Measurements from ENCODE around the gene WNT11.
"Not testable (repeated sequence)": the region's sequence is repeated elsewhere in the genome, so short reads cannot be mapped to it uniquely, and the experiment has no call there.

WNT11 gene

GRCh38 chr11:76200006-76200940 lies 6.0 kb downstream of the WNT11 start:
- DNase-seq = no peak

GRCh38 chr11:76198691-76199090 lies 7.6 kb downstream of the WNT11 start:
- DNase-seq = not testable (repeated sequence)

GRCh38 chr11:76197941-76198640 lies 8.2 kb downstream of the WNT11 start:
- no peak for DNase-seq

GRCh38 chr11:76197332-76197731 lies 9.0 kb downstream of the WNT11 start:
- DNase-seq = no peak

GRCh38 chr11:76196849-76197248 lies 9.5 kb downstream of the WNT11 start:
- DNase-seq = no peak

GRCh38 chr11:76194872-76195668 lies 11.2 kb downstream of the WNT11 start:
- DNase-seq = no peak

GRCh38 chr11:76193219-76193618 lies 13.1 kb downstream of the WNT11 start:
- DNase-seq = no peak

- no peak for DNase-seq
Measured at GRCh38 chr11:76190376-76190775, 15.9 kb downstream of the WNT11 start.

- no peak for DNase-seq
Measured at GRCh38 chr11:76189682-76190081, 16.6 kb downstream of the WNT11 start.

- no peak for DNase-seq
Measured at GRCh38 chr11:76188873-76189272, 17.4 kb downstream of the WNT11 start.

GRCh38 chr11:76186776-76187279 lies 19.5 kb downstream of the WNT11 start:
- DNase-seq = no peak

- DNase-seq = no peak
Measured at GRCh38 chr11:76185931-76186401, 20.3 kb downstream of the WNT11 start.

- no peak for DNase-seq
Measured at GRCh38 chr11:76185511-76185910, 20.8 kb downstream of the WNT11 start.

- DNase-seq = no peak
Measured at GRCh38 chr11:76184551-76184993, 21.7 kb downstream of the WNT11 start.

- no peak for DNase-seq
Measured at GRCh38 chr11:76181371-76181770, 24.9 kb downstream of the WNT11 start.

- no peak for DNase-seq
Measured at GRCh38 chr11:76179147-76179546, 27.2 kb downstream of the WNT11 start.

GRCh38 chr11:76177250-76177686 lies 29.0 kb downstream of the WNT11 start:
- DNase-seq = no peak

- no peak for DNase-seq
Measured at GRCh38 chr11:76176463-76176862, 29.8 kb downstream of the WNT11 start.

- DNase-seq = no peak
Measured at GRCh38 chr11:76175783-76176182, 30.5 kb downstream of the WNT11 start.

- no peak for DNase-seq
Measured at GRCh38 chr11:76174330-76174729, 32.0 kb downstream of the WNT11 start.

GRCh38 chr11:76173663-76174062 lies 32.6 kb downstream of the WNT11 start:
- DNase-seq = no peak

GRCh38 chr11:76172583-76172982 lies 33.7 kb downstream of the WNT11 start:
- no peak for DNase-seq

GRCh38 chr11:76170468-76170867 lies 35.8 kb downstream of the WNT11 start:
- DNase-seq = no peak

Measured in NCI-H2107 (cell line).